ENCODE measurements around the gene TCF4.

DNA sequence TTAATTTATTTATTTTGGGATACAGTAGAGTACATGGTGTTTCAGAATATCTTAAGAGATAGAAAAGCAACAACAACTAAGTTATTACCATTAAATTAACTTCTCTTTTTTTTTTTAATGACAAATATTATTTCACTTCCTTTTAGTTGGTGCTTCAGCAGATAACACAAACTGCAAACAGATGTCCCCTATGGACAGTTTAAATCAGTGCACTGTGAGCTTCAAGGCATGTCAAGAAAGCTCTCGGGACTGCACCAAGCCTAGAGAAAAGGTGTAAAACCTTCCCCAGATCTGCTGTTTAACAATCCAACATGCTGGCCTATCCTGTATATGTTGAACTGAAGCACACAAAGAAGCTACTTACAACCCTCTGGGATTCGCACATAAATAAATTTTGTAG lies 122.7 kb downstream of the TCF4 start:
- TF ChIP-seq, protein P1, sequence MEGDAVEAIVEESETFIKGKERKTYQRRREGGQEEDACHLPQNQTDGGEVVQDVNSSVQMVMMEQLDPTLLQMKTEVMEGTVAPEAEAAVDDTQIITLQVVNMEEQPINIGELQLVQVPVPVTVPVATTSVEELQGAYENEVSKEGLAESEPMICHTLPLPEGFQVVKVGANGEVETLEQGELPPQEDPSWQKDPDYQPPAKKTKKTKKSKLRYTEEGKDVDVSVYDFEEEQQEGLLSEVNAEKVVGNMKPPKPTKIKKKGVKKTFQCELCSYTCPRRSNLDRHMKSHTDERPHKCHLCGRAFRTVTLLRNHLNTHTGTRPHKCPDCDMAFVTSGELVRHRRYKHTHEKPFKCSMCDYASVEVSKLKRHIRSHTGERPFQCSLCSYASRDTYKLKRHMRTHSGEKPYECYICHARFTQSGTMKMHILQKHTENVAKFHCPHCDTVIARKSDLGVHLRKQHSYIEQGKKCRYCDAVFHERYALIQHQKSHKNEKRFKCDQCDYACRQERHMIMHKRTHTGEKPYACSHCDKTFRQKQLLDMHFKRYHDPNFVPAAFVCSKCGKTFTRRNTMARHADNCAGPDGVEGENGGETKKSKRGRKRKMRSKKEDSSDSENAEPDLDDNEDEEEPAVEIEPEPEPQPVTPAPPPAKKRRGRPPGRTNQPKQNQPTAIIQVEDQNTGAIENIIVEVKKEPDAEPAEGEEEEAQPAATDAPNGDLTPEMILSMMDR (IDR thresholded peaks at IDR 0.05): no peak
- TF ChIP-seq, protein P2, sequence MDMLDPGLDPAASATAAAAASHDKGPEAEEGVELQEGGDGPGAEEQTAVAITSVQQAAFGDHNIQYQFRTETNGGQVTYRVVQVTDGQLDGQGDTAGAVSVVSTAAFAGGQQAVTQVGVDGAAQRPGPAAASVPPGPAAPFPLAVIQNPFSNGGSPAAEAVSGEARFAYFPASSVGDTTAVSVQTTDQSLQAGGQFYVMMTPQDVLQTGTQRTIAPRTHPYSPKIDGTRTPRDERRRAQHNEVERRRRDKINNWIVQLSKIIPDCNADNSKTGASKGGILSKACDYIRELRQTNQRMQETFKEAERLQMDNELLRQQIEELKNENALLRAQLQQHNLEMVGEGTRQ (IDR thresholded peaks at IDR 0.05; ENCODE audit: borderline replicate concordance, low read depth, low read length): no peak
- TF ChIP-seq CHD2 (IDR thresholded peaks at IDR 0.05; ENCODE audit: low read length, partially characterized antibody) (peak; percentile 30), FOXM1 (IDR thresholded peaks at IDR 0.05; ENCODE audit: low read depth) (no peak), ELF1 (IDR thresholded peaks at IDR 0.05) (no peak)
- TF ChIP-seq, protein P3, sequence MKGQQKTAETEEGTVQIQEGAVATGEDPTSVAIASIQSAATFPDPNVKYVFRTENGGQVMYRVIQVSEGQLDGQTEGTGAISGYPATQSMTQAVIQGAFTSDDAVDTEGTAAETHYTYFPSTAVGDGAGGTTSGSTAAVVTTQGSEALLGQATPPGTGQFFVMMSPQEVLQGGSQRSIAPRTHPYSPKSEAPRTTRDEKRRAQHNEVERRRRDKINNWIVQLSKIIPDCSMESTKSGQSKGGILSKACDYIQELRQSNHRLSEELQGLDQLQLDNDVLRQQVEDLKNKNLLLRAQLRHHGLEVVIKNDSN (IDR thresholded peaks at IDR 0.05; ENCODE audit: borderline replicate concordance, low read depth): no peak
- TF ChIP-seq, protein P4, sequence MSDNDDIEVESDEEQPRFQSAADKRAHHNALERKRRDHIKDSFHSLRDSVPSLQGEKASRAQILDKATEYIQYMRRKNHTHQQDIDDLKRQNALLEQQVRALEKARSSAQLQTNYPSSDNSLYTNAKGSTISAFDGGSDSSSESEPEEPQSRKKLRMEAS (IDR thresholded peaks at IDR 0.05; ENCODE audit: low read depth): no peak
